Left hindlimb (tissue), 1 donor: ENCODE measurements around the gene GRK4.

ENCODE experiments used
- DNase-seq: peaks from one replicate; pipeline ENCODE4 v3.0.0-alpha.2; 2018

The GRK4 gene

DNA sequence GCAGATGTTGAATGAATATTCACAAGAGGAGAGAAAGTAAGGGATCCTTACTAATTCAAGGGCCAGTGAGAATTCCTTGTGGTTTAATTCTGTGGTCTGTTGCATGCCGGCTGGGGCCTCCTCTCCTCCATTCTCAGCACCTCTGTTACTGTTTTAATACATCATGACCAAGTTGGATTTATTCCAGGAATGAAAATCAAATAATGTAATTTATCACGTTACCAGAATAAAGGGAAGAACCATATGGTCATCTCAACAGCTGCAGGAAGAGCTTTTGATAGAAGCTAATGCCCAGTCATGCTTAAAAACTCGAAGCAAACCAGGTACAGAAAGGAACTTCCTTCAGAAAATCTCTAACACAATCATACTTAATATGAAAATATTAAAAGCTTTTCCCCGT is 54.1 kb downstream of the GRK4 start:
- no peak for DNase-seq

DNA sequence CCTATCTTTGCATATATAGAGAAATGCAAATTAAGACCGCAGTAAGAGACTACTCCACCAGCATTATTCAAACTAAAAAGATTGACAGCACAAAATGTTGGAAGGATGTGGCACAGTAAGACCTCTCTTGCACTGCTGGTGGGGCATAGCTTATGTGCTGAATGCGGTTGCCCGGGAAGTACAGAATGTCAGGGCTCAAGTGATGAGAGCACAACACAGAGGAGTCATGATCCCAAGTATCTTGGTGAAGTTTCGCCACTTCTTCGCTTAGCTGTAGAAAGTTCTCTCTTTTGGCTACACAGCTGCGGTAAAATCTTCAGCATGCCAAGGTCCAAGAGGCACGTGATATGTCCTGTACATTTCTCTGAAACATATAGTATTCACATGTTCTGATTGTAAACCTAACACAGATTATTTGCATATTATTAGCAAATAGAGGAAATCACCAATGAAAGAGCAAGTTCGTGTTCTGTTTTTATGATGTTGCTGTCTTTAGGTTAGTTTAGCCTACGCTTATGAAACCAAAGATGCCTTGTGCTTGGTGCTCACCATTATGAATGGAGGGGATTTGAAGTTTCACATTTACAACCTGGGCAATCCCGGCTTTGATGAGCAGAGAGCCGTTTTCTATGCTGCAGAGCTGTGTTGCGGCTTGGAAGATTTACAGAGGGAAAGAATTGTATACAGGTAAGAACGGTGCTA is 55.9 kb downstream of the GRK4 start:
- DNase-seq, result no peak

DNA sequence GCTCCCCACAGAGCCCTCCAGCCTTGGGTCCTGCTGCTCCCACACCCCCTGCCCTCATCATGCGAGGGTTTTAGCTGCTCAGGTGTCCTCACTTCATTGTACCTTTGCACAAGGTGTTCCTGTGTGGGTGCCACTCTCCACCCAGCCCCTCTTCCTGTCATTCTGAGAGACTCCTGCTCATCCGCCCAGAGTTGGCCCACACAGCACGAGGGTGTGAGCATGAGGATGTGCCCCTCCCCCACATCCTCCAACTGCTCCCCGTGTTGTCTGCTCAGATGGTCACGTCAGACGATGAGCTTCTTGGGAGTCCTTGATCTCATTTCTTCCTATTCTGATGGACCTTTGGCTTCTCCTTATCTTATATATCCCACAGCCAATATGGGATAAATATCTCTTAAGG is 57.8 kb downstream of the GRK4 start:
- DNase-seq, result no peak

DNA sequence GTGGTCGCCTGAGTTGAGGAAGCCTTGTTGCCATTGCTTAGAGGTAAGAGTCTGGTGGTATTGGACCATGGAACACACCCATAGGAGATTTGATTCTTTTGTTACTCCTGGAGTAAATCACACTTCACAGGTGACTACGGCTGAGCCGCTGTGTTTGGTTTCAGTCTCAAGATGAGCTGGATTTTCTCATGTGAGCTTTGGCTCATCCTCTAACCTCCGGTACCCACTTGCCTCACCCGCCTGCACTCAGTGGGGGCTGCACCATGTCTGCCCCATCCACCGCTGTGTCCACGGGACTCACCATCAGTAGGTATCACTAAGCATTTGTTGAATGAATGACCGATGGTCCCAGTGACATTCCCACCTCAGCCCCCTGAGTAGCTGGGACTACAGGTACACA is 58.3 kb downstream of the GRK4 start:
- no peak for DNase-seq

DNA sequence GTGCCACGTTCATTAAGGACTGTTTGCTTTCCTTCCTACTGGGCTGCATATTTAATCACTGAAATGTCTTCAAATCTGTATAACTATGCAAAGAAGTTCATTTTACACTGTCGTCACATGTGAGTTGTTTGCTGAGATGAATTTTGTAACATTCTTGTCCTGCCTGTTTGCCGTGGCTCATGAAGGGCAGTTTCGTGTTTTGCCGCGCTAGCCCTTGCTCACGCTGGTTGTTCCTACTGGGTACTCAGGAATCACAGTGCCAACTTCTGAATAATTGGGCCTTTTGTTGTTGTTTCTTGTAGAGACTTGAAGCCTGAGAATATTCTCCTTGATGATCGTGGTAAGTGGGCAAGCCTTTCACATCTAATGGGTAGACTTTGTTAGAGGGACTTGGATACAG is 58.7 kb downstream of the GRK4 start:
- no peak for DNase-seq

DNA sequence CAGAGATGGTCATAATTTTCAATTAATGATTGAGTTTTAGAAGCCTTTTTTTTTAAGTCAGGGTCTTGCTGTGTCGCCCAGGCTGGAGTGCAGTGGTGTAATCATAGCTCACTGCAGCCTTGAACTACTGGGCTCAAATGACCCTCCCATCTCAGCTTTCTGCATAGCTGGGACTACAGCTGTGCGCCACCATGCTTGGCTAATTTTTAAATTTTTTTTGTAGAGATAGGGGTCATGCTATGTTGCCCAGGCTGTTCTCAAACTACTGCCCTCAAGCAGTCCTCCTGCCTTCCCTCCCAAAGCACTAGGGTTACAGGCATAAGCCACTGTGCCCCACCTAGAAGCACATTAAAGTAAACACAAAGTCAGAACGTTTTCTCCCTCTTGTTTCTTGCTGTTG is 59.3 kb downstream of the GRK4 start:
- no peak for DNase-seq

DNA sequence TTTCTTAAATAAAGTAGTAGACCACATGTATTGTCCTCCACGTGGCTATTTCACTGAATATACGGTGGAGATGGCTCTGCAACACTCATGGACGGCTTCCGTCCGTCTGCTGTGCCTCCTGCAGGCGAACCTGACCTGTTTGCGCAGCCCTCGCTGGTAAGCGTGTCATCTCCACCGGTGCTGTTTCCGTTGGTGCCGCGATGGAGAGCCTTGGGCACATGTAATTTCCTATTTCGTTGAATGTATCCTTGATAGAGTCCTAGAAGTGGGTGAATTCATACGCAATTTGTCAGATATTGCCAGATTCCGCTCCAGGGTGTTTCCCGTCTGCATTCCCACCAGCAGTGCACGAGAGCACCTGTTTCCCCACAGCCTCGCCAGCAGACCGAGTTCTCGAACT is 62.5 kb downstream of the GRK4 start:
- DNase-seq, result no peak

DNA sequence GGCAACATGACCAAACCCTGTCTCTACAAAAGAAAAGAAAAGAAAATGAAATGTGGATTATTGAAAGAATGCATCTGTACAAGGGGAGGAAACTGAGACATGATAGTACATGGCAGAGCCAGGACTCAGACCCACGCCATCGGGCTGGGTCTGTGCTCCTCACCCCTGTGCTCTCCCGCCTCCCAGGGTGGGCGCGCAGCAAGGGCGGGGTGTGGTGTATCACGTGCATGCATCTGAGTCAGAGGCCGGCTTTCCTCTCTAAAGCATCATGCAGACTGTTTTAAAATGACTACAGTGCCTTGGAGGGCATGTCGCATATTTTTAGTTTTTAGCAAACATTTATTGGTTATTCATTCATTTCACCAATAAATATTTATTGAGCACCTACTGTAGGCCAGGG is 63.2 kb downstream of the GRK4 start:
- no peak for DNase-seq

DNA sequence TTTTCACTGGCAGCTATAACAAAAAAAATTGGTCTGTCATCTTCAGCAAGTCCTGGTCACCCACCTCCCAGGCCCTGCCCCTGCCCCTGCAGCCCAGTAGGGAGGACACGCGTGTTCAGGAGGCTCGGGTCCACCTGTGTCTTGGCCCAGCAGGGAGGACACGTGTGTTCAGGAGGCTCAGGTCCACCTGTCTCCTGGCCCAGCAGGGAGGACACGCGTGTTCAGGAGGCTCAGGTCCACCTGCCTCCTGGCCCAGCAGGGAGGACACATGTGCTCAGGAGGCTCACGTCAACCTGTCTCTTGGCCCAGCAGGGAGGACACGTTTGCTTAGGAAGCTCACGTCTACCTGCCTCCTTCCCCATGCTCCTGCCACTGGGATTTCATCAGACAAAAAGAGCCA is 66.1 kb downstream of the GRK4 start:
- no peak for DNase-seq

DNA sequence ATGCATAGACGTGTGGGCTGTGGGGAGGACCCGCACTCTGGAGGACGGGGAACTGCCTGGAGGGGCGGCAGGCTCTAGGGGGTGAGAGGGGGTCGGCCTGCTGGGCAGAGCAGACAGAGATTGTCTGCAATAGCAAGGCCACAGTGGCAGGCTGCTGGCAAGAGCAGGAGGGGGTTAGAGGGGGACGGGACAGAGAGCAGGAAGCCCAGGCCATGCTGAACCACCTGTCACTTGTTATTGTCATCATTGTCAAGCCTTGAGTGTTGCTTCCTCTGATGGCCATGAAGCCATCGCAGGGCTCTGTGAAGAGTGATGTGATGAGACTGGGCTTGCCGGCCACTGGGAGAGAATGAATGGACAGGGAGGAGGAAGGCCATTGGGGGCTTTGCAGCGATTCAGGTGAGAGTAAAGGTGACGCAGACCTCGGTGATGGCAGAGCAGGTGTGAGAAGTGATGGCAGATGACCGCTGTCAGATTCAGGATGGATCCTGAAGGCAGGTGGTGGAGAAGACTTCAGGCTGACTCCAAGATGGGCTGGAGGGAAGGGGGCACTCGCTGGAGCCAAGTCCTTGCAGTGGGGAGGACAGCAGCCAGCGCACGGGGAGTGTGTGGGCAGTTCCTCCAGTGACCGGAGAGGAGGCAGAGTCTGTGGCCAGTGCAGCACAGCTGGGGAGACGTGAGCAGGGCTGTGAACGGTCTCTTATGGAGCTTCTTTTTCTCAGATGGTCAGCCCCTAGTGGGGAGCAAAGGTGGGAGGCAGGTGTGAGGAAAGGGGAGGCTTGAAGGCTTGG is 67.4 kb downstream of the GRK4 start:
- no peak for DNase-seq

DNA sequence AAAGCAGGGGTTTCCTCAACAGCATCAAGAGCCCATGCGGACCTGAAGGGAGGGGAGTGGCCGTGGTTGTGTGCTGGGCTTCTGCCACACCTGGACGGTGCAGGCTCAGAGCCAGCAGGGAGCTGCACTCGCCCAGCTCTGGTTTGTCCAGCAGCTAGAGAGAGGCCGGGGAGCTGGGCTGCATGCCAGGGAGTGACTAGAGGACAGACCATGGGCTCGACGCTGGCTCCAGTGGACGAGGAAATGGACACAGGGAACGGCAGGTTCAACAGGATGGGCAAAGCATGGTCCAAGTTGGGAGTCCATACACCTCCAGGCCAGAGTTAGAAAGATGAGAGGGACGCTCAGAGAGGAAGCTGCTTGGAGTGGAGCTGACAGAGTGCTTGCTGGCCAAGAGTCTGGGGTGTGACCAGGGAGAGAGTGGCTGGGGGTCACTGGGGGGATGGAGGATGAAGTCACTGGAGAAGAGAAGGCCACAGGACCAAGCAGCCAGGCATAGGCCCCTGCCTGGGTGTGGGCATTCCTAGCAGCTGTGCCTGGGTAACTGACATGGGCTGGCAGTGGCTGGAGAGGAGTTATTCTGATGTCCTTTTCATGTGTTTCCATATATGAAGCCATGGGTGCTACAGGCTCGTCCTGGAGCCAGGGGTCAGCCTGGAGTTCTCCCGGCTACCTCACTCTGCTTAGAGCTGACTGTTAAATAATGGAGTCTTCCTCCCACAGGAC is 68.1 kb downstream of the GRK4 start:
- no peak for DNase-seq

DNA sequence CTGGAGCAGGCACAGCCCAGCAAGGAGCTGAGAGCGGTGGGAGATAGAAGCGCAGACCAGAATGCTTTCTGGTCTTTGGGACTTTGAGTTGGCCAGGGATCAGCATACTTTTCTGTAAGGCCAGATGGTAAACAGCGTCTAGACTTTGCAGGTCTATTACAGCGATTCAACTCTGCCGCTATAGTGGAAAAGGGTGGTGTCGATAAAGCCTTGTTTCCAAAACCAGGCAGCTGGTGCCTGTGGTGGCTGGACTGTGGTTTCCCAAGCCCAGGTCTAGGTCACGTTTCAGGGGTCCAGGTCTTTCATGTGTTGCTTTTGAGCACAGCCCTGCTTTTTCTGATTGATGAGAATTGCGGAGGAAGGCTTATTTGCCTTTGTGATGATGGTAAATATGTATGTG is 70.9 kb downstream of the GRK4 start:
- DNase-seq, result no peak

DNA sequence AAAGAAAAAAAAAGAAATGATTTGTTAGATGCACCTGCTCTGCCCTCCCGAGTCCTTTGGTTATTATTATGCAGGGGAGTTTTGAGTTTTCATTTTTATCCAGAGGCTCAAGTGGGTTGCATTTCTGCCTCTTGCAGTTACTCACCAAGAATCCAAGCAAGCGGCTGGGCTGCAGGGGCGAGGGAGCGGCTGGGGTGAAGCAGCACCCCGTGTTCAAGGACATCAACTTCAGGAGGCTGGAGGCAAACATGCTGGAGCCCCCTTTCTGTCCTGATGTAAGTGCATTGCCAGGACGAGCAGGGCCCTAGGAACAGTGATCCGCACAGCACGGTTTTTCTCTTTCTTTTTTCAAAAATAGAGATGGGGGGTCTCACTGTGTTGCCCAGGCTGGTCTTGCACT is 71.9 kb downstream of the GRK4 start:
- DNase-seq, result no peak

DNA sequence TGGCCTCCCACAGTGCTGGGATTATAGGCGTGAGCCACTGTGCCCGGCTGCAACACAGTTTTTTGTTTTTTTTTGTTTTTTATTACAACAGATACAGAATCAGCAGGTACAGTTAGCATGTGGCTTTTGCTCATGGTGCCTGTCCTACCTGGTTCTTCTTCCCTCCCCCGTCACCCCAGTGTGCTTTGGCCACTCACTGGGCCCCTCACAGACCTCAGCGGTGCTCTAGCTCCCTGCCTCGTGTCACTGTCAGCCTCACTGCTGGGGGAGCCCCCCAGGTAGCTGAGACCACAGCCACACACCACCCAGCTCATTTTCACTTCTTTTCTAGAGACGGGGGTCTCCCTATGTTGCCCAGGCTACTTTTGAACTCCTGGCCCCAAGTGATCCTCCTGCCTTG is 72.3 kb downstream of the GRK4 start:
- DNase-seq, result no peak

DNA sequence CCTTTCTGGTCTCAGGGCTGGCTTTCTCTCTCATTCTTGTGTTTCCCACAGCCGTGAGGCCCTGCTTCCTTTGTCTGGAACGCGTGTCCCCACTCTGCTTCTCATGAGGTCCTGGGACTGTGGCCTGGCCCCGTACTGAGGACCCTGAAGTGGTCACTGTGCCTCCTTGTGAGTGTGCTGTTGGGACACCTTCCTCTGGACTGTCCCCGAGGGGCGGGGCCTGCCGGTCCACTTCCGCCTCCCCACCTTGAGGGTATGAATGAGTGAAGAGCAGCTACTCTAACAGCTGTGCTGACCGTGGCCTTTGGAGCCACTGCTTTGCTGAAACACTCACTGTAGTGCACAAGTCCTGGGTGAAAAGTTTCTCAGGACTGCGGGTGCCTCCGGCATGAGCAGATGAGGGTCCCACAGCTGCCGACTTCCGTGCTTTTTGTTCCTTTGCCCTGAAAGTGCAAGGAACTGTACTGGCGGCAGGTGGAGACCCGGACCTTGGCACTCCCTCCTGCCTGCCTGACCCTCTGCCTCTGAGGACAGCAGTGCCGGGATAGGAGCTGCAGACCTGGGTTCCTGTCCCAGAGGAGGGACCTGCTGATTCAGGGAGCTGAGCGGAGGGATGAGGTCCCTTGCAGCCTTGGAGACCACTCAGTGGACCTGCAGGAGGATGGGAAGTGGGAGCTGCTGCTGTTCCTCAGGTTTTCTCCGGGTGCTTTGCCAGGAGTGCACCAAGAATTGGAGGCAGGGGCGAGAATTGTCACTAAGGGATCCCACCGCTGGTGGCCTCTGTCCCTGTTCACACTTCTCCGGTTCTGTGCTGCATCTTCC is 73.0 kb downstream of the GRK4 start:
- DNase-seq, result no peak

DNA sequence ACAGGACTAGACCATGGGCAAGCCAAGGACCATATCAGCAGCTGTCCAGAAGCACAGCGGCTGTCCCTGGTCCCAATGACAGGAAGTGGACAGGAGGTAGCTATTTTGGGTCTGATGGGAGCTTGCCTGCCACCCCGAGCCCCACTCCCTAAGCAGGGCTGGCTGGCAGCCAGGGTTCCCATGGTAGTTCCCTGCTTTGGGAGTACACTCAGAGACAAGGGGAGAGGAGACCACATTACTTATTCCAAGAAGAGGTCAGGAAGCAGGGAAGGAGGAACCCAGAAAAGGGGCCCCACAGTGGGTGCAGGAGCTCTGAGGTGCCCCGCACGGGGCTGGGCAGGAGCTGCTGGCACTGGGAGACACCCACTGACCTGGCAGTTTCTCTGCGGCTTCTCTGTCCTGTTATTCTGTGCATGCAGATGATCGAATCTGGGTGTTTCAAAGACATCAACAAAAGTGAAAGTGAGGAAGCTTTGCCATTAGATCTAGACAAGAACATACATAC is 74.6 kb downstream of the GRK4 start:
- DNase-seq, result peak; percentile 60

DNA sequence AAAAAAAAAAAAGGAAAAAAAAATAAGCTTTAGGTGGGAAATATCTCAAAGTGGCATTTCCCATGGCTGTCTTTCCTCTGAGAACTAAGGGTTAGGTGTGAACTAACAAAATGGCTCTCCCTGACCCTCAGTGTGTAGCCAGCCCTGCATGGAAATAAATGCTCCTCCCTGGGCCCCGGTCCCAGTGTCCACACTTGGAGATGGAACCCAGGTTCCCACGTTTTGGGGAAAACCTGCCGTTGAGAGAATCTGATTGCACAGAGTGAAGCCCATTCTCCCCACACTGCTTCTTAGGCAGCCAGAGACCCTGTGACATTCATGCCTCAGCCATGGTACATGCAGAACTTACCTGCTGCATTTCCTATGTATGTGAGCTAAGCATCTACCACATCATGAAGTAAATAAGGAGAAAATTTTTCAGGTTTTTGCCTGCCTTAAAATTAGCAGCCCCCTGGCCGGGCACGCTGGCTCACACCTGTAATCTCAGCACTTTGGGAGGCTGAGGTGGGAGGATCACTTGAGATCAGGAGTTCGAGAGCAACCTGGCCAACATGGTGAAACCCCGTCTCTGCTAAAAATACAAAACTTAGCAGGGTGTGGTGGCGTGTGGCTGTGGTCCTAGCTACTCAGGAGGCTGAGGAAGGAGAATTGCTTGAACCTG is 76.5 kb downstream of the GRK4 start:
- DNase-seq, result no peak

DNA sequence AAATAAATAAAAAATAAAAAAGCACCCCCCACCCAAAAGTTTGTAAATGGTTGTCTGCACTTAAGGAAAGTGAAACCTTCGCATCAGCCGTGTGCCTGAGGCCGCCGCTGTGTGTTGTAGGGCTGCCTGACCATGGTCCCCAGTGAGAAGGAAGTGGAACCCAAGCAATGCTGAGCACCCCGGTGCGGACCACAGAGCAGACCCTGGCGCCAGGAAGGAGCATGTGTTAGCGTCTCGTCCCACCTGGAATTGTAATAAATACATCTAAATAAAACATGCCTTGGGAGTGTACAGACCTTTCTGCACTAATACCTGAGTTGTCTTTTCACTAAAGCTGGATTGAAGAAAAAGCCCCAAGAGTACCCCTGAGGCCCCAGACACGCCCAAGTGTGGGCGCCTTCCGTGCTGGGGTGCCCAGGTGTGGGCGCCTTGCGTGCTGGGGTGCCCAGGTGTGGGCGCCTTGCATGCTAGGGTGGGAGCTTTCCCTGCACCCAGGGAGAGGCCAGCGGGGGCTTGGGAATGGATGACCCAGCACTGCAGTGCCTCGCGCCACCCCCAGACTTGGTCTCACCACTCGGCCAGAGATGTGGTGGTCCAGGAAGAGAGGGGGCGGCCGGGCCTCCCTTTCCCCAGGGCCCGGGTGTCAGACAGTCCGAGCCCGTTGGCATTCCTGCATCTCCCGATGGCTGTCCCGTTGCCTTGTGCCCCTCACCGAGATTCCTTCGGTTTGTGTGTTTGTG is 77.3 kb downstream of the GRK4 start:
- DNase-seq, result no peak

DNA sequence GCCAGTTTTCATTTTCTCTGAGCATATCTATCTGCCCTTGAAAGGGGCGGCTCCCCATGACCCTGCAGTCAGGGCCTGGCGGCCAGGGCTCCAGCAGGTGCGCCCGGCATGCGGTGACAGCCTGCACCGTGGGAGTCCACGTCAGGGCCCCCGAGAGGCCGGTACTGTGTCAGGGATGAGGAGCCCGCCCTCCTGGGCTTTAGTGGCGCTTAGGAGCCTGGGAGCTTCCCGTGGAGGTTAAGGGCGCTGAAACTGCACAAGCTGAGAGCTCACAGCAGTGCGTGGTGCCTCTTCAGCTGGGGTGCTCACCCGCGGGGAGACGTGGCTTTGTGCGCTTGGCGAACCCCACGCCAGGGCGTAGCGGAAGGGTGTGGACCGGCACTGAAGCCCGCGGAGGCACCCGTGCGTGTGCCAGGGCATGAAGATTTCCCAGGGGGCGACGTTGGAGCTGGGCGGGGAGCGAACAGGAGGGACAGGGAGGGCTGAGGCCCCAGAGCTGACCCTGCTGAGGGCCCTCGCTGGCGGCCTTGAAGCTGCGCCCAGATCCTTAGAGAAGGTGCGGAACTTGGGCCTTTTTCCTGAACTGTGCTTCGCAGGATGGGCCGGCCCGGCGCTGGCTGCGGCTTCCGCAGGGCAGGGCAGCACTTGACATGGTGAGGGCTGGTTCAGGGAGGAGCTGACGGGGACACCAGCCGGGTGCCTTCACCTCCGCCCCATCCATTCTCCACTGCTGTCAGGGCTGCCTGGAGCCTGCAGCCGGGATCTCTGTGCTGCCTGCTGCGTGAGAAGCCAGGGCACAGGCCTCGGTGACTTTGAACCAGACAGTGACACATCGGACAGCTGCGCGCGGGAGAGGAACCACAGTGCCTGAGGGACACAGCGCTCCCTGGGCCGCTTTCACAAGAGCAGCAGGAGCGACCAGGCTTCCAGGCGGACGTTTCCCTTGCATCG is 78.1 kb downstream of the GRK4 start:
- peak; percentile 54 for DNase-seq

DNA sequence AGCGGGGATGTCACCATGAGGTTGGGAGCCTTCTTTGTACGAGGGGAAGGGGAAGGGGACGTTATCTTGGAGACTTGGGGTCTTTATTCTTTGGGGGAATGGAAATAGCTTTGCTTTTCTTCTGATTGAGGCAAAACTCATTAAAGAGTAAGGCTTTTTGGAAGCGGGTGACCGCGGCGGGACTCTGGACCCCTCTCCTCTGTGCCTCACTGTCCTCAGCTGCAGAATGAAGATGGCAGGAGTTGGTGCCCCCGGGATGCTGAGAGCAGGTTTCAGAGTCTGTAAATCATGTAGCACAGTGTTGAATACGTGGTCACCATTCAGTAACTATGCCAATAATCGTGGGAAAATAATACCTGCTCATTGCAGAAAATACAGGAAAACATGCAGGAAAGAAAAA is 78.9 kb downstream of the GRK4 start:
- no peak for DNase-seq
